HG02938 (cell line): ENCODE data around the gene CTSL.

ENCODE experiments used
- ATAC-seq: cut with Tn5 transposase; IDR thresholded peaks from one replicate; pipeline ENCODE4 v1.9.1; 2021; ENCODE audit warnings: mild to moderate bottlenecking, moderate library complexity; ENCODE audit not compliant: unreplicated experiment

CTSL gene

DNA sequence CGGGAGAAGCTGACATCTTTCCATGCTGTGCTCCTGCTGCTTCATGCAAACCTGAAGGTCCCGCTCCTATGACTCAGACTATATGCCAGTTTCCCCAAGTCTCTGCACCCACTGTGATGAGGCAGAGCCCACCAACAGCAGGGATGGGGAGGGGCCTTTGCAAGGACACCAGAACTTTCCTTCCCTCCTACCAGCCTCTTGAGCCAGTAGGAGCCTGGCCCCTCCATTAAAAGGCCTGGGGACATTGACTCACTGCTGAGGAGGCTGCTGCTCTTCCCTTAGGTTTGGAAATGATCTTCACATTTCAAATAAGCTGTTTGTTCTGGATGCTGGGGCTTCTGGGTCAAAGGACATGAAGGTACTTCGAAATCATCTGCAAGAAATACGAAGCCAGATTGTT is 26.1 kb upstream of the CTSL start:
- no peak for ATAC-seq

DNA sequence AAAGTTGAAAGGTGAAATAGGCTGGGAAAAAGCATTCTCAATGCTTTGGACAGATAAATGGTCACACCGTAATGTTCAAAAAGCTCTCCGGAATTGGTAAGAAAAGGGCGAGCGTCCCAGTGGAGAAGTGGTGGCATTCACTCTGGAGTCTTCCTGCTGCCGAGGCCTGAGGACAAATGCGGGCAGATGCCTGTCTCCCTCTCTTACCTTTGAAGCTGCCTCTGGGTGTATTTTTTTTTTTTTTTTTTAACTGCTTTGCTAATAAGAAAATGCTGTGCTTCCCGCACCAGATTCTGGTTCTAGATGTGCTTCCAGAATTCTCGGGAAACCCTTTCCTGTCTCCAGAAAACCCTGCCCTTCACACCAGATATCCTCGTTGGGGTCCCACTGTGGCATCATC is 24.4 kb upstream of the CTSL start:
- no peak for ATAC-seq

DNA sequence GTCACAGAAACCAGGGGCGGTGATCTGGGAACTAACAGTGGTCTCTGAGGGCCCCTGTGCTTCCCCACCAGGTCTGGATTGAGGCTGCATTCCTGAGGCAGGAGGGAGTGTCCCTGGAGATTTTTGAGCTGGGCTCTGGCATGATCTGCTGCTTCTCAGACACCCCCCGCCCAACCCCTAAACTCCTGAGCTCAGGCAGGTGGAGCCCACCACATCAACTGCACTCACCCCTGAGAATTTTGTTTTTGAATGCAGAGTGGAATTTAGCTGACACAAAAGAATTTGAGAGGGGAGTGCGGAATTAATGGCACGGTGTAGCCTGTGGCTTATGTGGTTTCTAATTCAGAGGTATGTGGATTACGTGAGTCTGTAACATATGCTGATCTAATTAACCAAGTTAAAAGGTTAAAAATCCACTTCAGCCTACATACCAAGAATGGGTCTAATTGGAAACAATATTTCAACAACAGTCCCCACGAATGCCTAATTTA is 23.9 kb upstream of the CTSL start:
- ATAC-seq, result no peak

DNA sequence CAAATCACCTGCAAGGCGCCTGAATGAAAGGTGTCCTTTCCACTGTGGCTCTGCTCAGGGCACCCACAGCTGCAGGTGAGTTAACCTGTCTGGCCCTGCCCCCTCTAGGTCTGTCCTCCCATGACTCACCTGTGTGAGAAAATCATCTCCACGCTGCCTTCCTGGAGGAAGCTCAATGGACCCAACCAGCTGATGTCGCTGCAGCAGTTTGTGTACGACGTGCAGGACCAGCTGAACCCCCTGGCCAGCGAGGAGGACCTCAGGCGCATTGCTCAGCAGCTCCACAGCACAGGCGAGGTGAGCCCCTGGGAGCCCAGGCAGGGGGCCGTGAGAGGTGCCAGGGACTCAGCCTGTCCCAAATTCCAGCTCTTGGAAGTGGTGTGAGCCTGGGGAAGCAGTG is 23.0 kb upstream of the CTSL start:
- ATAC-seq, result no peak

DNA sequence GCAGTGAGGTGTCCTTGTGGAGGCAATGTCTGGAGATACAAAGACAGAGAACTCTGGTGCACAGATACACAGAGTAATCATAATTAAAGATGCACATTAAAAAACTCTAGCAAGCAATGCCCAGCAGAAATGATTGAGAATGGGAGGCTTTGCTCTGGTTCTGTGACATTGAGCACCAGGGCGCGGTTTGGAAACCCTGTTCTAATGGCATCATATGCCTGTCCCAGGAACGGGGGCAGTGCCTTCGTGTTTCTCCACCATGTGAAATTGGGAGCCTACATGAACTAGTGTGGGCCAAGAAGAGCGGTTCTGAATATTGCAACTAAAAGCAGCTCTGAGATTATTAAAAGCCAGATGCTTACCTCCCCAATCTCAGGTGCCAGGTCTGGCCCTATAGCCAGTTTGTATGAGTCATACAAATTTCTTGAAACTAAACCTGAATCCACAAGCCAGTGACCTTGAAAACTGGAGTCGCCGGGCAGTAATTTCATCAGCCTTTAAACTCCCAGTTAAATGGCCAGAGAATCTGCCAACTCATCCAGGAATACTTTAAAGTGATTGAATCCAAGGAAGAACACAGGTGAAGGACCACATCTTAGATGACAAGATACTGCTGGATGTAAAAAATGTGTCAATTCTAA is 22.2 kb upstream of the CTSL start:
- ATAC-seq, result no peak

DNA sequence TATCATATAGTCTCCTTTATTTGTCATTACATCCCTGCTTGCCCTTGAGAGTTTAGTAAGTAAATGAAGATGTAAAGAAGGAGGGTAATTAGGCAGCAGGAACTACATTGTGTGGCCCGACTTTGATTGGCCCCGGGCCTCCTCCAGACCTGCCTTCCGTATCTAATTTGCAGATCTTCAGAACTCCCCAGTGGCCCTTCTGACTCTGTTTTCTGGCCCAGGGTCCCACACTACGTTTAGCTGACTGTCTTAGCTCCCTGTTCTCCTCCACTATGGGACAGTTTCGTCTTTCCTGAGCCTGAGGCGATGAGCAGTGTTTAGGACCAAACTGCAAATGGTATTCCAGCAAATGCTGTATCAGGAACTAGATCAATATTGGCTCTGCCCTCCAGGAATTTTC is 21.6 kb upstream of the CTSL start:
- no peak for ATAC-seq

DNA sequence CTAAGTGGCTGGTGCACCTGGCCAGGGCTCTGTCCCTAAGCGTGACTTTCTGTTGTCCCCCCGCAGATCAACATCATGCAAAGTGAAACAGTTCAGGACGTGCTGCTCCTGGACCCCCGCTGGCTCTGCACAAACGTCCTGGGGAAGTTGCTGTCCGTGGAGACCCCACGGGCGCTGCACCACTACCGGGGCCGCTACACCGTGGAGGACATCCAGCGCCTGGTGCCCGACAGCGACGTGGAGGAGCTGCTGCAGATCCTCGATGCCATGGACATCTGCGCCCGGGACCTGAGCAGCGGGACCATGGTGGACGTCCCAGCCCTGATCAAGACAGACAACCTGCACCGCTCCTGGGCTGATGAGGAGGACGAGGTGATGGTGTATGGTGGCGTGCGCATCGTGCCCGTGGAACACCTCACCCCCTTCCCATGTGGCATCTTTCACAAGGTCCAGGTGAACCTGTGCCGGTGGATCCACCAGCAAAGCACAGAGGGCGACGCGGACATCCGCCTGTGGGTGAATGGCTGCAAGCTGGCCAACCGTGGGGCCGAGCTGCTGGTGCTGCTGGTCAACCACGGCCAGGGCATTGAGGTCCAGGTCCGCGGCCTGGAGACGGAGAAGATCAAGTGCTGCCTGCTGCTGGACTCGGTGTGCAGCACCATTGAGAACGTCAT is 19.7 kb upstream of the CTSL start:
- no peak for ATAC-seq

DNA sequence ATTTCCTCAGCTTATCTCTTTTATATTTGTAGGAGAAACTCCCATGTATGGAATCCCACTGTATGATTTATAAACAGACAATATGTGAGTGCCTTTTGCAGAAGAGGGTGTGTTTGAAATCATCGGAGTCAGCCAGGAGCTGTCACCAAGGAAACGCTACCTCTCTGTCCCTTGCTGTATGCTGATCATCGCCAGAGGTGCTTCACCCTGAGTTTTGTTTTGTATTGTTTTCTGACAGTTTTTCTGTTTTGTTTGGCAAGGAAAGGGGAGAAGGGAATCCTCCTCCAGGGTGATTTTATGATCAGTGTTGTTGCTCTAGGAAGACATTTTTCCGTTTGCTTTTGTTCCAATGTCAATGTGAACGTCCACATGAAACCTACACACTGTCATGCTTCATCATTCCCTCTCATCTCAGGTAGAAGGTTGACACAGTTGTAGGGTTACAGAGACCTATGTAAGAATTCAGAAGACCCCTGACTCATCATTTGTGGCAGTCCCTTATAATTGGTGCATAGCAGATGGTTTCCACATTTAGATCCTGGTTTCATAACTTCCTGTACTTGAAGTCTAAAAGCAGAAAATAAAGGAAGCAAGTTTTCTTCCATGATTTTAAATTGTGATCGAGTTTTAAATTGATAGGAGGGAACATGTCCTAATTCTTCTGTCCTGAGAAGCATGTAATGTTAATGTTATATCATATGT is 18.0 kb upstream of the CTSL start:
- ATAC-seq, result no peak

DNA sequence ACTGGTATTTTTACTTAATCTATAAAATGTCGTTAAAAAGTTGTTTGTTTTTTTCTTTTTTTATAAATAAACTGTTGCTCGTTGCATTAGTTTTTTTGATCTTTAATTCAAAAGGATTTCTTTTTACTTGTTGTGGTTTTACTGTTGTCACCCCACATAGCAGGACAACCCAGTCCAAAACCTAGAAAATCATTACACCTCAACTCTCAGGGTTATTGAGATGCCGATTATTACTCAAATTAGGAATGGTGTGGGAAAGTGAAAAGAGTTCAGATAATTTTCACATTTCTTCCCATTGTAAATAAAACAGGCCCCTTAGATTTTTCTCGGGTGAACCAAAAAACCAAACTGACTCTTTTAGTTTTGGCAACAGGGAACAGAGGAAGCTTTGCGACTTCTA is 17.4 kb upstream of the CTSL start:
- no peak for ATAC-seq

DNA sequence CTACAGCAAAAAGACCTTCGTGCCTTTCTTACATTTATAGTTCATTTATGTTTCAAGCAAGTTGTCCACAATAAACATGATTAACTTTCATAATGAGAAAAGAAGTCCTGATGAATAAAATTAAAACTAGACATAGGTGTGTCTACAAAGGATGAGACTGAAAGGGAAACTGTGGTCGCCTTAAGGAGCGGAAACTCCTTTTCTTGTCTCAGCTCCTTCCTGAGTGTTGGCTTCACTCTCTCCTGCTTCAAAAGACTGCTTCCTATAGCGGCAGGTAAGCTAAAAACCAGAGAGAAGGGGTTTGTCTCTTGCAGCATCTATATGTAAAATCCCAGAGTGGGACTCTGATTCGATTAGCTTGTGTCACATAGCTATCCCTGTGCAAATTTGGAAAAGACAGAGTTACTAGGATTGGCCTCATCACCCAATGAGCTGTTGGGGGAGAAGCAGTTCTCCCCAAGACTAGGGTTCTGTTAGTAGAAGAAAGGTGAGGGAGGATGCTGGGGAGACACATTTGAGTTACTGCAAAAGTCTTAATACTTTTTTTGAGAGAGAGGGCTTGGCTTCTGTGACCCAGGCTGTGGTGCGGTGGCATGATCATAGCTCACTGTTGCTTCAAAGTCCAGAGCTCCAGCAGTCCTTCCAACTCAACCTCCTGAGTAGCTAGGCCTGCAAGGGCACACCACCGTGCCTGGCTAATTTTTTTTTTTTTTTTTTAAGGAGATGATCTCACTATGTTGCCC is 16.8 kb upstream of the CTSL start:
- no peak for ATAC-seq

DNA sequence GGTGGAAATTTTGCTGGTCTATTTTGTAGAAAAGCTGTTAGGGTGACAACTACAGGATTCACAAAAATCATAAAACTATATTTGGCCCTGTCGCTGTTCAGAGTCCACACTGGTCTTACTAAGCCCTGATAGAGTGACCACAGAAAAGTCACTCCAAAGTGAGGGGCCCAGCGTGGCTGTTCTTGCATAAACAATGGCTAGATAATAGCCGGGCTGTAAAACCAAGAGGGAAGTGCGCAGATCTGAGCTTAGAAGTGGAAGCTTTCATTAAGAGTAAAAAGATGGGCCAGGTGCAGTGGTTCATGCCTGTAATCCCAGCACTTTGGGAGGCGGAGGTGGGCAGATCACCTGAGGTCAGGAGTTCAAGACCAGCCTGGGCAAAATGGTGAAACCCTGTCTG is 15.5 kb upstream of the CTSL start:
- no peak for ATAC-seq

DNA sequence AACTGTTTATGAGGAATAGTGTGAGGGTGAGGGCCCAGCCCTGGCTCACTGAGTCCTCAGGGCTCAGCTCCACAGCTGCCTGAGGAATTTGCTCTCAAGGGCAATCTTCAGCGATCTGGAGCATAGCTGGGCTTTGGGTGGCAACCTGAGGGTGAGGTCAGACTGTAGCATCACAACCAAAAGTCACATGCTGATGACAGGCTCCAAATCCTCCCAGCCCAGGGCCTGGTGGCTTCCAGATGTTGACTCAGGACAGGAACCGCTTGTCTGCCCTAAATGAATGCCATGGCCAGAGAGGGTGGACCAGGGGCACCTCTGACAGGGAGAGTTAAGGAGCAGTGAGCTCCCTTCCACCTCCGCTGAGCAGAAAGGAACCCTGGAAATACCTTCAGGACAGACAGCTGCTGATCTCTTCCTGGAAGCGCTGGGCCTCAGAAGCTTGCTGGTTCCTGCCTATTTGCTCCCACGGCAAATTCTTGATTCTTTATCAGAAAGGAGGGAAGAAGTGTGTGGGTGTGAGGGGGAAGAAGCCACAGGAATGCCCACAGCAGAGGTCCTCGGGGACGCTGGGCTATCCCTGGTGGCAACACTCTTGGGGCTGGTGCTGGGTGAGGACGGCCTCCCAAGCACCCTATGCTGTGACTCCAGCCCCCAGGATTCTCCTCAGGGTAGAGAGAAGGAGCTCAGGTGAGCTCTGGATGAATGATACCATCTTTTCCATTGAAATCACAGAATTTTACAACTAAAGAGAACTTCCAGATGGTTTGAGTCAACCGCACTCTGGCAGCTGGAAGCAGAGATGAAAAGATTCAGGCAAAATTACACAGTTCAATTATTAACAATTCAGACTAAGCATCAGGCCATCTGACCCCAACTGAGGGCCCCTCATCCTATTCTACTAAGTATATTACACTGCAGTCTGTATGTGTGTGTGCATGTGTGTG is 13.8 kb upstream of the CTSL start:
- no peak for ATAC-seq

DNA sequence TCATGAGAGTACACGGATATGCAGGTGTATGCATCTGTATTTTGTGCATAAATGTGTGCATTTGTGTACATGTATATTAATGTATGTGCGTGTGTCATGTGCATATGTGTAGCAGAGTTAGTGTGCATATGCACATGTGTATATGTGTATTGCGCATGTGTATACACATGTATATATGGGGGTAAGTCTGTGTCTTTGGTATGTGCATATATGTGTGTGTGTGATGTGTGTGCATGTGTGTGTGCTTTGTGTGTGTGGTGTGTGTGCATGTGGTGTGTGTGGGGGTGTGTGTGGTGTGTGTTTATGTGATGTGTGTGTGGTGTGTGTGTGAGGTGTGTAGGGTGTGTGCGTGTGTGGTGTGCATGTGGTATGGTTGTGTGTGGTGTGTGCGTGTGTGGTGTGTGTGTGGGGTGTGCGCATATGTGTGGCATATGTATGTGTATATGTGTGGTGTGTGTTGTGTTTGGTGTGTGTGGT is 13.1 kb upstream of the CTSL start:
- ATAC-seq, result no peak

DNA sequence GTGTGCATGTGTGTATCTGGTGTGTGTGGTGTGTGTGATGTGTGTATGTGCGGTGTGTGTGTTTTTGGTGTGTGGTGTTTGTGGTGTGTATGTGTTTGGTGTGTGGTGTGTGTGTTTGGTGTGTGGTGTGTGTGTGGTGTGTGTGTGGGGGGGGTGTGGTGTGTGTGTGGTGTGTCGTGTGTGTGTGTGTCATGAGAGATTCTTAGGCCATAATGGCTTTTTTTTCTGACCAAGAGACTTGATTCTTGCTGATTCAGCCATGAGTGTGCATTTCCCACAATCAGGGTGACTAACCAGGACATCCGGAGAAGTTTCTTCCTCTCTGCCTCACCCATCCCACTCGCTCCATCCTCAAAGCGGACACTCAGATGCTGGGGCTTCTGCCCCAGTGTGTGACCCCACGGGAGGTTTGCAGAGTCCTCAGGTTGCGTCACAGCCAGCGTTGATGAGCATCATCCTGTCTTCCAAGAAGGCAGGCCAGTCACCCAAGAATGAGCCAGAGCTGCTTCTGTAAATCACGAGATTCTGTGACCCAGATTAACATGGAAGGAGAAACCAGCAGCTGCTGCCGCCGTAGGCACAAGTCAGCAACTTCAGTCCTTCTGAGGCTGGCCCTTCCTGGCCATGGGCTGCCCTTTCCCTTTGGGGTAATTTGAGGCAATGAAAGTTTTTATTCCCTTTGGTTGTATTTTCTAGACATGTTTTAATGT is 12.5 kb upstream of the CTSL start:
- ATAC-seq, result no peak

DNA sequence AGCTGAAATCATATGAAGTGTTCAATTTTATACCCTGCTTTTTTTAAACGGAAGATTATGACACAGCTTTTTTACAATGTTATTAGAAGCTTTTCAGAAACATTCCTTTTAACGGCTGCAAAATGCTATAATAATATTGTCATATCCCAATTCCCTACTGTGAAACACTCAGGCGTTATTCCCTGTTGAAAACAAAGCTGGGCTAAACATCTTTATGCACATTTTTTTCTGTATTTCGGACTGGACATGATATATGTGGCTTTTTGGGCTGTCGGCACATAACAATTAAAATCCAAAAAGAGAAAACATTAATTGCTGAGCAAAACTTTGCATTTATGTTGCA is 12.0 kb upstream of the CTSL start:
- no peak for ATAC-seq

DNA sequence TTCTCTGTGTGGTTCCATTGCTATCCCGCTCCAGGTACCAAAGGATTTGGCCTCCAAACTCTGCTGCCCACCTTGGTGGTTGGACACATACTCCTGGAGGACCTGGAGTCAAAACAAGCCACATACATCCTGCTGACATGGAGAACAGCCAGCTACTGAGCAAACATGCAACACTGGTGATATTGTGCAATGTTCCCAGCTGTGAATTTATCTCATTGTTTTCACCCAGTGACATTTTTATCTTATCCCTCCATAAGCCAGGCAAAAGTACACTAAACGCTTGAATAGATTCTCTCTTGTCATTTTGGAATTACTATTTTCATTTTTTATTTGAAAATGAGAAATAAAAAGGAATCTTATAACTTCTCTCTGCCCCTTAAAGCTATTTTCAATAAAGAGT is 11.1 kb upstream of the CTSL start:
- ATAC-seq, result no peak

DNA sequence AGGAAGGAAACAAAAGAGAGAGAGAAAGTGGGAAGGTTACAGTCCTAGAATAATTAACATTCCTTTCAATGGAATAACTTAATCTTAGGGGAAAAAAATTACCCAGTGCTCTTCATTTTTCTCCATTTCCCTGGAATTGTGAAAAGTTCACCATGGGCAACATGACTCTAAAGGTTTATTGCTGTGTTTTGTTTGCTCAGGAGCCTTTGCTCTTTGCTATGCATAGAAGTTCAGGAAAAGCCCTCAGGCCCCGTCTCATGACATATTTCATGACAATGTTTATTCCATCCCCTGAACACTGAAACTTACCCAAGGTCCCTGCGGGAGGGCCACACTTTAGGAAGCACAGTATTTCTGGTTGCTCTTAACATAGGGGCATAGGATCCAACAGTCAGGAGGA is 9.8 kb upstream of the CTSL start:
- no peak for ATAC-seq

DNA sequence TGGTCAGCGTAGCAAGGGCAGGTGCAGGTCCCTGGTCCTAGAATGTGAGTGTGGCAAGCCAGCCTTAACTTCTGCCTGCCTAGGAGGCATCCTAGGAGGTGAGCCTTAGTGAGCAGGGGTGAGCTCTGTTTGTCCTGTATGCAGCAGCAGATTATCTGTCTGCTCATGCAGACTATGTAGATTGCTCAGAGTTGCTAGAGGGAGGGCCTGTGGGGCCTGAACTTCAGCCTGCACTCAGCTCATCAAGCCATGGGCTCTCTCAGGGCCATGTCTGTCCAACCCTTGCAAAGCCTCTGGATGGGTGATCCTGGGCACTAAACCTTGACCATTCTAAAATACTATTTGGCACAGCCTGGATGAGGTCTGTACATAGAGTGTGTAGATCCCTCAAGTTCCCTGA is 8.5 kb upstream of the CTSL start:
- ATAC-seq, result no peak

DNA sequence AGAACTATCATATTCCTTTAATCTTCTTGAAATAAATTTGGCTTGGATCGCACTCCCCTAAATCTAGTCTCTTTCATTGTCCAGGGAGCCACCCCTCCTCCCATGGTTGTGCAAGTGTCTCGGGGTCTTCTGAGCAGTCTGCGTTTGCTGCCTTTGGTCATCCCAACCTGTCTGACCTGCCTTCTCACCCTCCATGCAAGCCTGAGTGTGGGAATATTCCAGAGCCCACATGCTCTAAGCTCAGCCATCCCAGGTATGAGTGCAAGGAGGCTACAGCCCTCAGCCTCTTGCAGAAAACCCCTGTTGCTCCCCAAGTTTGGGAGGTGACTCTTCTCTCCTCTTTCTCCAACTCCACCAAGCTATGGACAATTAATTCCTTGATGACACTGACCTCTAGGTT is 7.7 kb upstream of the CTSL start:
- no peak for ATAC-seq
